ENCODE results near the gene LRRN2. TPM values are rescaled to one million over a fixed set of nuclear protein-coding genes. Genes with fewer than 3 reads are reported as not detected.

LRRN2 gene
- total RNA-seq, 1 experiment from 2014 or later = not detected

GRCh38 chr1:204613636-204614035 lies 71.9 kb downstream of the LRRN2 start:
- H3K9me3 ChIP-seq = no peaks in the 10 kb centered on the region
- no peaks in the 10 kb centered on the region for H3K9me3 Mint-ChIP-seq (ENCODE audit: unreplicated experiment)
- no TSS peak for BruUV-seq (replicated peaks)
- no peaks in the 10 kb centered on the region for H3K4me1 Mint-ChIP-seq (ENCODE audit: low read depth, unreplicated experiment)
- H3K27me3 Mint-ChIP-seq (ENCODE audit: insufficient read depth, unreplicated experiment) = peaks cover 10% of the 10 kb centered on the region
- H3K4me3 ChIP-seq (ENCODE audit: low read depth, low read length) = no peak overlapping the region
- no peak overlapping the region for H3K27ac Mint-ChIP-seq (ENCODE audit: unreplicated experiment)
- H3K36me3 ChIP-seq (ENCODE audit: control insufficient read depth, insufficient read depth, low read length) = no peaks in the 10 kb centered on the region
- intact Hi-C loops (cut with micrococcal nuclease; ENCODE audit: unreplicated experiment) = no loop called here
- H3K27me3 ChIP-seq (replicated peaks; ENCODE audit: control insufficient read depth, insufficient read depth, low read length) = no peaks in the 10 kb centered on the region
- no peak overlapping the region for H3K4me3 Mint-ChIP-seq (ENCODE audit: unreplicated experiment)
- H3K4me1 ChIP-seq = no peaks in the 10 kb centered on the region
- no peaks in the 10 kb centered on the region for H3K36me3 Mint-ChIP-seq (ENCODE audit: insufficient read depth, unreplicated experiment)
- DNase-seq = no peak
- TF ChIP-seq CTCF (IDR thresholded peaks at IDR 0.05; ENCODE audit: insufficient read depth in 1 of 2, low read depth in 1 of 2, low read length in 1 of 2, severe bottlenecking in 1 of 2, unreplicated experiment in 1 of 2) = no peak
- POLR2A ChIA-PET = no interaction called here
- CTCF ChIA-PET = interaction anchor here (1.2 kb wide), 1 partner anchor 193 kb away, joined by 3 read pairs; no protein-coding TSS in a partner anchor

GRCh38 chr1:204612326-204612725 lies 73.2 kb downstream of the LRRN2 start:
- ChIA-PET POLR2A (no interaction called here), CTCF (no interaction called here)
- no peak overlapping the region for H3K4me3 Mint-ChIP-seq (ENCODE audit: unreplicated experiment)
- intact Hi-C loops (cut with micrococcal nuclease; ENCODE audit: unreplicated experiment) = no loop called here
- no peaks in the 10 kb centered on the region for H3K36me3 Mint-ChIP-seq (ENCODE audit: insufficient read depth, unreplicated experiment)
- no peak for DNase-seq
- no peak overlapping the region for H3K4me3 ChIP-seq (ENCODE audit: low read depth, low read length)
- no TSS peak for BruUV-seq (replicated peaks)
- H3K36me3 ChIP-seq (ENCODE audit: control insufficient read depth, insufficient read depth, low read length) = no peaks in the 10 kb centered on the region
- no peaks in the 10 kb centered on the region for H3K27me3 ChIP-seq (replicated peaks; ENCODE audit: control insufficient read depth, insufficient read depth, low read length)
- no peak for TF ChIP-seq CTCF (IDR thresholded peaks at IDR 0.05; ENCODE audit: insufficient read depth in 1 of 2, low read depth in 1 of 2, low read length in 1 of 2, severe bottlenecking in 1 of 2, unreplicated experiment in 1 of 2)
- no peaks in the 10 kb centered on the region for H3K9me3 ChIP-seq
- no peaks in the 10 kb centered on the region for H3K9me3 Mint-ChIP-seq (ENCODE audit: unreplicated experiment)
- H3K27me3 Mint-ChIP-seq (ENCODE audit: insufficient read depth, unreplicated experiment) = peaks cover 10% of the 10 kb centered on the region
- no peaks in the 10 kb centered on the region for H3K4me1 ChIP-seq
- no peaks in the 10 kb centered on the region for H3K4me1 Mint-ChIP-seq (ENCODE audit: low read depth, unreplicated experiment)
- H3K27ac Mint-ChIP-seq (ENCODE audit: unreplicated experiment) = no peak overlapping the region

GRCh38 chr1:204611036-204611435 lies 74.5 kb downstream of the LRRN2 start:
- CTCF ChIA-PET = interaction anchor here (0.5 to 0.6 kb wide), 2 partner anchors 96 to 347 kb away, joined by 3 read pairs; no protein-coding TSS in a partner anchor
- BruUV-seq (replicated peaks) = no TSS peak

More at GRCh38 chr1:204611036-204611435, 74.5 kb downstream of the LRRN2 start:
- no peak overlapping the region for H3K27ac Mint-ChIP-seq (ENCODE audit: unreplicated experiment)
- no peaks in the 10 kb centered on the region for H3K9me3 Mint-ChIP-seq (ENCODE audit: unreplicated experiment)
- no peak overlapping the region for H3K4me3 Mint-ChIP-seq (ENCODE audit: unreplicated experiment)
- no peaks in the 10 kb centered on the region for H3K4me1 Mint-ChIP-seq (ENCODE audit: low read depth, unreplicated experiment)
- no peak for TF ChIP-seq CTCF (IDR thresholded peaks at IDR 0.05; ENCODE audit: insufficient read depth in 1 of 2, low read depth in 1 of 2, low read length in 1 of 2, severe bottlenecking in 1 of 2, unreplicated experiment in 1 of 2)
- Histone ChIP-seq H3K4me1 (no peaks in the 10 kb centered on the region), H3K36me3 (ENCODE audit: control insufficient read depth, insufficient read depth, low read length) (no peaks in the 10 kb centered on the region), H3K9me3 (no peaks in the 10 kb centered on the region), H3K4me3 (ENCODE audit: low read depth, low read length) (no peak overlapping the region), H3K27me3 (replicated peaks; ENCODE audit: control insufficient read depth, insufficient read depth, low read length) (no peaks in the 10 kb centered on the region)
- intact Hi-C loops (cut with micrococcal nuclease; ENCODE audit: unreplicated experiment) = no loop called here
- no peak for DNase-seq
- POLR2A ChIA-PET = no interaction called here
- H3K36me3 Mint-ChIP-seq (ENCODE audit: insufficient read depth, unreplicated experiment) = no peaks in the 10 kb centered on the region
- H3K27me3 Mint-ChIP-seq (ENCODE audit: insufficient read depth, unreplicated experiment) = peaks cover 10% of the 10 kb centered on the region

All from Caco-2 (cell line).